NCI-H1694 treated with DMSO at 0.1 percent for 48 hours (cell line): Measurements from ENCODE around the gene GALP.
"Not testable (repeated sequence)": the region's sequence is repeated elsewhere in the genome, so short reads cannot be mapped to it uniquely, and the experiment has no call there.

Experiments used
- DNase-seq: peaks from one replicate; lab custom pipeline; 2025; lab: John Stamatoyannopoulos, UW

Gene GALP

GRCh38 chr19:56148096-56148495, 27.7 kb upstream of the GALP start:
- no peak for DNase-seq

GRCh38 chr19:56148955-56149655, 26.7 kb upstream of the GALP start:
- DNase-seq, result not testable (repeated sequence)

- DNase-seq, result no peak
Measured at GRCh38 chr19:56149656-56150038, 26.2 kb upstream of the GALP start.

- no peak for DNase-seq
Measured at GRCh38 chr19:56150358-56150757, 25.4 kb upstream of the GALP start.

GRCh38 chr19:56152644-56153043, 23.2 kb upstream of the GALP start:
- no peak for DNase-seq

- DNase-seq, result no peak
Measured at GRCh38 chr19:56153507-56153906, 22.3 kb upstream of the GALP start.

- no peak for DNase-seq
Measured at GRCh38 chr19:56155124-56155687, 20.6 kb upstream of the GALP start.

GRCh38 chr19:56156768-56157167, 19.0 kb upstream of the GALP start:
- DNase-seq, result no peak

- DNase-seq, result no peak
Measured at GRCh38 chr19:56158170-56158757, 17.5 kb upstream of the GALP start.

GRCh38 chr19:56159009-56159559, 16.7 kb upstream of the GALP start:
- DNase-seq, result no peak

GRCh38 chr19:56159622-56160271, 16.1 kb upstream of the GALP start:
- no peak for DNase-seq

GRCh38 chr19:56161534-56161933, 14.3 kb upstream of the GALP start:
- DNase-seq, result no peak

GRCh38 chr19:56162258-56162657, 13.6 kb upstream of the GALP start:
- DNase-seq, result no peak

GRCh38 chr19:56163097-56163496, 12.7 kb upstream of the GALP start:
- no peak for DNase-seq

GRCh38 chr19:56167064-56167578, 8.7 kb upstream of the GALP start:
- no peak for DNase-seq

- no peak for DNase-seq
Measured at GRCh38 chr19:56170261-56170660, 5.5 kb upstream of the GALP start.

GRCh38 chr19:56174086-56174485, 1.7 kb upstream of the GALP start:
- DNase-seq, result no peak

GRCh38 chr19:56174550-56174949, 1.3 kb upstream of the GALP start:
- no peak for DNase-seq

GRCh38 chr19:56176310-56176709, 502 bp downstream of the GALP start:
- not testable (repeated sequence) for DNase-seq

- DNase-seq, result no peak
Measured at GRCh38 chr19:56176881-56177280, 1.1 kb downstream of the GALP start.

GRCh38 chr19:56177564-56178243, 1.9 kb downstream of the GALP start:
- DNase-seq, result no peak

- DNase-seq, result no peak
Measured at GRCh38 chr19:56189785-56190184, 14.0 kb downstream of the GALP start.
